ENCODE results near the gene PRICKLE1.

The PRICKLE1 gene

GRCh38 chr12:42589465-42590329 is at the start of gene PRICKLE1:
Gene PRICKLE1 (minus strand): TSS chr12:42589746. CDS start chr12:42472516, 117,230 bp downstream.
- peak; percentile 2 for DNase-seq (ENCODE audit: low read depth)

- no peak for DNase-seq (ENCODE audit: low read depth)
Observed at GRCh38 chr12:42638697-42639096, 49.2 kb upstream of the PRICKLE1 start.

- DNase-seq (ENCODE audit: low read depth) = no peak
Observed at GRCh38 chr12:42638011-42638410, 48.5 kb upstream of the PRICKLE1 start.

GRCh38 chr12:42636993-42637392 is 47.4 kb upstream of the PRICKLE1 start:
- no peak for DNase-seq (ENCODE audit: low read depth)

- DNase-seq (ENCODE audit: low read depth) = no peak
Observed at GRCh38 chr12:42633594-42633993, 44.0 kb upstream of the PRICKLE1 start.

GRCh38 chr12:42631513-42631912 is 42.0 kb upstream of the PRICKLE1 start:
- DNase-seq (ENCODE audit: low read depth) = no peak

- no peak for DNase-seq (ENCODE audit: low read depth)
Observed at GRCh38 chr12:42630314-42630713, 40.8 kb upstream of the PRICKLE1 start.

- no peak for DNase-seq (ENCODE audit: low read depth)
Observed at GRCh38 chr12:42627151-42627550, 37.6 kb upstream of the PRICKLE1 start.

GRCh38 chr12:42625611-42626010 is 36.1 kb upstream of the PRICKLE1 start:
- DNase-seq (ENCODE audit: low read depth) = no peak

GRCh38 chr12:42617622-42618021 is 28.1 kb upstream of the PRICKLE1 start:
- no peak for DNase-seq (ENCODE audit: low read depth)

- no peak for DNase-seq (ENCODE audit: low read depth)
Observed at GRCh38 chr12:42615006-42615405, 25.5 kb upstream of the PRICKLE1 start.

GRCh38 chr12:42612231-42612613 is 22.7 kb upstream of the PRICKLE1 start:
- DNase-seq (ENCODE audit: low read depth) = no peak

- no peak for DNase-seq (ENCODE audit: low read depth)
Observed at GRCh38 chr12:42611571-42612230, 22.2 kb upstream of the PRICKLE1 start.

- no peak for DNase-seq (ENCODE audit: low read depth)
Observed at GRCh38 chr12:42609605-42610004, 20.1 kb upstream of the PRICKLE1 start.

- DNase-seq (ENCODE audit: low read depth) = no peak
Observed at GRCh38 chr12:42608196-42608825, 18.8 kb upstream of the PRICKLE1 start.

- no peak for DNase-seq (ENCODE audit: low read depth)
Observed at GRCh38 chr12:42607584-42608058, 18.1 kb upstream of the PRICKLE1 start.

GRCh38 chr12:42606471-42606870 is 16.9 kb upstream of the PRICKLE1 start:
- no peak for DNase-seq (ENCODE audit: low read depth)

GRCh38 chr12:42605685-42606084 is 16.1 kb upstream of the PRICKLE1 start:
- no peak for DNase-seq (ENCODE audit: low read depth)

GRCh38 chr12:42603246-42603990 is 13.9 kb upstream of the PRICKLE1 start:
- no peak for DNase-seq (ENCODE audit: low read depth)

- DNase-seq (ENCODE audit: low read depth) = no peak
Observed at GRCh38 chr12:42593874-42594273, 4.3 kb upstream of the PRICKLE1 start.

GRCh38 chr12:42590330-42590934 is 886 bp upstream of the PRICKLE1 start:
- DNase-seq (ENCODE audit: low read depth) = no peak
